GM11168 (cell line): ENCODE data around the gene FZD10.

Experiments used
- in situ Hi-C: fragments of 300-500 bp; cut with MboI; formaldehyde crosslinking; loops from one replicate; pipeline ENCODE4 v1.12.0; 2022; ENCODE audit warnings: low sequenced_read_pairs; ENCODE audit not compliant: unreplicated experiment

FZD10 gene

GRCh38 chr12:130131801-130132200 lies 30.5 kb upstream of the FZD10 start:
- in situ Hi-C loops: no loop called here

- in situ Hi-C loops: no loop called here
Observed at GRCh38 chr12:130132831-130133511, 29.3 kb upstream of the FZD10 start.

- in situ Hi-C loops: no loop called here
Observed at GRCh38 chr12:130133851-130134562, 28.3 kb upstream of the FZD10 start.

GRCh38 chr12:130134563-130134915 lies 27.7 kb upstream of the FZD10 start:
- in situ Hi-C loops: no loop called here

GRCh38 chr12:130136509-130137039 lies 25.7 kb upstream of the FZD10 start:
- in situ Hi-C loops: no loop called here

- in situ Hi-C loops: no loop called here
Observed at GRCh38 chr12:130137040-130138018, 24.9 kb upstream of the FZD10 start.

GRCh38 chr12:130138478-130138877 lies 23.8 kb upstream of the FZD10 start:
- in situ Hi-C loops: no loop called here

GRCh38 chr12:130139567-130140421 lies 22.5 kb upstream of the FZD10 start:
- in situ Hi-C loops: no loop called here

GRCh38 chr12:130141105-130141504 lies 21.2 kb upstream of the FZD10 start:
- in situ Hi-C loops: no loop called here

GRCh38 chr12:130141901-130142683 lies 20.2 kb upstream of the FZD10 start:
- in situ Hi-C loops: no loop called here

- in situ Hi-C loops: no loop called here
Observed at GRCh38 chr12:130142736-130143135, 19.5 kb upstream of the FZD10 start.

- in situ Hi-C loops: no loop called here
Observed at GRCh38 chr12:130143136-130143535, 19.1 kb upstream of the FZD10 start.

- in situ Hi-C loops: no loop called here
Observed at GRCh38 chr12:130144256-130144655, 18.0 kb upstream of the FZD10 start.

- in situ Hi-C loops: no loop called here
Observed at GRCh38 chr12:130145731-130146130, 16.5 kb upstream of the FZD10 start.

- in situ Hi-C loops: no loop called here
Observed at GRCh38 chr12:130146176-130146931, 15.9 kb upstream of the FZD10 start.

- in situ Hi-C loops: no loop called here
Observed at GRCh38 chr12:130147875-130148596, 14.2 kb upstream of the FZD10 start.

GRCh38 chr12:130151846-130152245 lies 10.4 kb upstream of the FZD10 start:
- in situ Hi-C loops: no loop called here

GRCh38 chr12:130152386-130152785 lies 9.9 kb upstream of the FZD10 start:
- in situ Hi-C loops: no loop called here
